GM21528 (cell line): Measurements from ENCODE around the gene GRB7.
"Not testable (repeated sequence)": the region's sequence is repeated elsewhere in the genome, so short reads cannot be mapped to it uniquely, and the experiment has no call there.

Source experiments
- ATAC-seq: cut with Tn5 transposase; IDR thresholded peaks from one replicate; pipeline ENCODE4 v1.9.1; 2021; ENCODE audit warnings: mild to moderate bottlenecking, moderate library complexity; ENCODE audit not compliant: unreplicated experiment, low FRiP score

Gene GRB7

GRCh38 chr17:39737760-39738567 lies at the start of gene GRB7:
TSS of gene GRB7 (plus strand) at chr17:39737938. CDS start at chr17:39742302, 4,364 bp downstream.
- ATAC-seq: no peak

GRCh38 chr17:39688475-39688835 lies 49.3 kb upstream of the GRB7 start:
- no peak for ATAC-seq

- no peak for ATAC-seq
Measured at GRCh38 chr17:39688945-39689344, 48.8 kb upstream of the GRB7 start.

- ATAC-seq: no peak
Measured at GRCh38 chr17:39694593-39694992, 43.1 kb upstream of the GRB7 start.

GRCh38 chr17:39695089-39695474 lies 42.7 kb upstream of the GRB7 start:
- ATAC-seq: no peak

- ATAC-seq: no peak
Measured at GRCh38 chr17:39696731-39697130, 41.0 kb upstream of the GRB7 start.

GRCh38 chr17:39697961-39698360 lies 39.8 kb upstream of the GRB7 start:
- ATAC-seq: no peak

- not testable (repeated sequence) for ATAC-seq
Measured at GRCh38 chr17:39699157-39699817, 38.5 kb upstream of the GRB7 start.

GRCh38 chr17:39699818-39700147 lies 38.0 kb upstream of the GRB7 start, which contains the start of gene ERBB2:
TSS of gene ERBB2 (plus strand) at chr17:39700064. CDS start at chr17:39700239, 175 bp downstream.
- no peak for ATAC-seq

GRCh38 chr17:39700148-39700987 lies 37.4 kb upstream of the GRB7 start:
- no peak for ATAC-seq

- no peak for ATAC-seq
Measured at GRCh38 chr17:39701012-39701783, 36.5 kb upstream of the GRB7 start.

GRCh38 chr17:39701784-39702422 lies 35.8 kb upstream of the GRB7 start:
- ATAC-seq: no peak

GRCh38 chr17:39702901-39703893 lies 34.5 kb upstream of the GRB7 start:
- no peak for ATAC-seq

- no peak for ATAC-seq
Measured at GRCh38 chr17:39703913-39704312, 33.8 kb upstream of the GRB7 start.

- ATAC-seq: no peak
Measured at GRCh38 chr17:39704821-39705551, 32.8 kb upstream of the GRB7 start.

- no peak for ATAC-seq
Measured at GRCh38 chr17:39705786-39706348, 31.9 kb upstream of the GRB7 start.

- ATAC-seq: no peak
Measured at GRCh38 chr17:39706383-39706782, 31.4 kb upstream of the GRB7 start.

GRCh38 chr17:39706921-39707337 lies 30.8 kb upstream of the GRB7 start:
- ATAC-seq: no peak
